Right atrium auricular region (tissue), 2 donors: ENCODE data around the gene HPCAL1. TPM values are rescaled to one million over a fixed set of nuclear protein-coding genes. Genes with fewer than 3 reads are reported as not detected.

Experiments used
- DNase-seq: peaks from one replicate; pipeline ENCODE4 v3.0.0-alpha.2; 2019; ENCODE audit warnings: low spot score
- H3K27ac ChIP-seq, 2 donors: fragments of 200-600 bp; sonication (generic); 1 replicate in 1 of 2; 2 replicates in 1 of 2; pipeline ENCODE4 v1.5.1; 2016 to 2019
- H3K27me3 ChIP-seq, 2 donors: fragments of 200-600 bp; sonication (generic); one replicate each; pipeline versions ENCODE4 v1.5.1 to v1.6.0; 2017 to 2019
- H3K36me3 ChIP-seq: fragments of 200-600 bp; sonication (generic); one replicate; pipeline ENCODE4 v1.5.1; 2016
- H3K4me1 ChIP-seq, 2 donors: fragments of 200-600 bp; sonication (generic); one replicate each; pipeline versions ENCODE4 v1.5.1 to v1.6.0; 2017 to 2019
- H3K4me3 ChIP-seq, 2 donors: fragments of 200-600 bp; sonication (generic); 1 replicate in 1 of 2; 2 replicates in 1 of 2; pipeline ENCODE4 v1.5.1; 2017 to 2019; ENCODE audit warnings: mild to moderate bottlenecking in 1 of 2, moderate library complexity in 1 of 2
- H3K9me3 ChIP-seq, 2 donors: fragments of 200-600 bp; sonication (generic); one replicate each; pipeline ENCODE4 v1.5.1; 2019
- total RNA-seq, 2 donors: library from RNA; depleted of rRNA; stranded (reverse); fragments of >200 nt; gene quantifications; one replicate each; pipeline ENCODE4 v1.1.0, GENCODE V29; 2016
- TF ChIP-seq, protein P1 (sequence below), 2 donors: fragments of 200-600 bp; sonication (generic); IDR thresholded peaks; one replicate each; pipeline ENCODE4 v1.5.1; 2019; ENCODE audit warnings: antibody characterized with exemption in 2 of 2

Gene HPCAL1
- total RNA-seq, 2 donors from 2014 or later: 28.7 to 35.5 TPM

DNA sequence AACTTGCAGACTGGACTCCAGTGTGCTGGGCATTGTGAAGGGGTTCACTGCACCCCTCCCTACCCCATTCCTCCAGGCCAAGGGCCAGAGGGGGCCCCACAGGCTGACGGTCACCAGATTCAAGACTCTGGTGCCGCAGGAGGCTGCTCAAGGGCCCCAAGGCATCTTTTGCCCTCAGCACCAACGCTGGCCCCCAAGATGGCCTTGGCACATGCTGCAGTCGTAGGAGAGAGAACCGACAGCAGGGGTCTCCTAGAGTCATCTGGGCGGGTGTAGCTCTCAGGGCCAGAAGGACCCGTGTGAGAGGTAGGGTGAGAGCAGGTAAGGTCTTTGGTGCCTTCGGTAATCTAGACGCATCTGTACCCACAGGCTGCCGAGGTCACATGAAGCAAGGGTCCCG is 164.1 kb downstream of the HPCAL1 start:
- DNase-seq: no peak
- H3K27ac ChIP-seq: no peak overlapping the region
- no peaks in the 10 kb centered on the region for H3K9me3 ChIP-seq
- TF ChIP-seq, protein P1, sequence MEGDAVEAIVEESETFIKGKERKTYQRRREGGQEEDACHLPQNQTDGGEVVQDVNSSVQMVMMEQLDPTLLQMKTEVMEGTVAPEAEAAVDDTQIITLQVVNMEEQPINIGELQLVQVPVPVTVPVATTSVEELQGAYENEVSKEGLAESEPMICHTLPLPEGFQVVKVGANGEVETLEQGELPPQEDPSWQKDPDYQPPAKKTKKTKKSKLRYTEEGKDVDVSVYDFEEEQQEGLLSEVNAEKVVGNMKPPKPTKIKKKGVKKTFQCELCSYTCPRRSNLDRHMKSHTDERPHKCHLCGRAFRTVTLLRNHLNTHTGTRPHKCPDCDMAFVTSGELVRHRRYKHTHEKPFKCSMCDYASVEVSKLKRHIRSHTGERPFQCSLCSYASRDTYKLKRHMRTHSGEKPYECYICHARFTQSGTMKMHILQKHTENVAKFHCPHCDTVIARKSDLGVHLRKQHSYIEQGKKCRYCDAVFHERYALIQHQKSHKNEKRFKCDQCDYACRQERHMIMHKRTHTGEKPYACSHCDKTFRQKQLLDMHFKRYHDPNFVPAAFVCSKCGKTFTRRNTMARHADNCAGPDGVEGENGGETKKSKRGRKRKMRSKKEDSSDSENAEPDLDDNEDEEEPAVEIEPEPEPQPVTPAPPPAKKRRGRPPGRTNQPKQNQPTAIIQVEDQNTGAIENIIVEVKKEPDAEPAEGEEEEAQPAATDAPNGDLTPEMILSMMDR (IDR thresholded peaks at IDR 0.05): no peak
- H3K27me3 ChIP-seq: no peaks in the 10 kb centered on the region
- no peak overlapping the region for H3K4me3 ChIP-seq
- H3K36me3 ChIP-seq: no peaks in the 10 kb centered on the region
- no peaks in the 10 kb centered on the region for H3K4me1 ChIP-seq

DNA sequence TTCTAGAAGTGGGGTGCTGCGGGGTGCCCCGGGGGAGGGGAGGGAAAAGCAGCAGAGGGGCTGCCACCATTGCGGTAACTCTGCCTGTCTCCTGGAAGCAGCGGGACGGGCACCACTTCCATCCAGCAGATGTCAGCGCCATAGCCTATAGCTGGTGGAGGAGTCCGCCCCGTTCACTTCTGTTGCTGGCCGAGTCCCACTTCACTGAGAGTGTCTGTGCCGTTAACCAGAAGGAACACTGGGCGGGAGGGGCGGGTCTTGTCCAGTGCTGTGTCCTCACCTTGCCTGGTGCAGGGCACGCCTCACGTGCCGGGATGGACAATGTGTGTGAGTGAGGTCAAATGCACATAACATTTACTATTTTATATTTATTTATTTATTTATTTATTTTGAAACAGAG is 164.7 kb downstream of the HPCAL1 start:
- TF ChIP-seq, protein P1 (IDR thresholded peaks at IDR 0.05): no peak
- Histone ChIP-seq H3K4me1 (no peaks in the 10 kb centered on the region), H3K4me3 (no peak overlapping the region), H3K36me3 (no peaks in the 10 kb centered on the region), H3K27ac (no peak overlapping the region), H3K9me3 (no peaks in the 10 kb centered on the region), H3K27me3 (no peaks in the 10 kb centered on the region)
- DNase-seq: no peak

DNA sequence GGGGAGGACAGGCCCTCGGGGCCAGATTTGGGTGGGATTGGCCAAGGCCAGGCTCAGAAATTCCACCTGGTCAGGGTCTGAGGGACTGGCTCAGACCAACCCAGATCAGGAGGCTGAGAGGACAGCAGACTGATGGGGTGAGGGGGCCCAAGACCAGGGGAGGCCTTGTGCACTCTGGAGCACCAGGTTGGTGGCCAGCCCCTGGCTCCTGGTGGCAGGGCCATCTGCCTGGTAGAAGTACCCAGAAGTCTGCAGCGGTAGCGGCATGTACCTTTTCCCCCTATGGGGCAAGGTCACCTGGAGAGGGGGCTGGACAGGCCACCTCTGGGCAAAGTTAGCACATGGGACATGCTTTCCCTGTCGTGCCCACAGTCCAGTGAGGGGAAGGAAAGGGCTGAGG is 166.6 kb downstream of the HPCAL1 start:
- TF ChIP-seq, protein P1 (IDR thresholded peaks at IDR 0.05): no peak
- Histone ChIP-seq H3K9me3 (no peaks in the 10 kb centered on the region), H3K27me3 (no peaks in the 10 kb centered on the region), H3K27ac (no peak overlapping the region), H3K4me3 (no peak overlapping the region), H3K36me3 (no peaks in the 10 kb centered on the region), H3K4me1 (no peaks in the 10 kb centered on the region)
- DNase-seq: no peak

DNA sequence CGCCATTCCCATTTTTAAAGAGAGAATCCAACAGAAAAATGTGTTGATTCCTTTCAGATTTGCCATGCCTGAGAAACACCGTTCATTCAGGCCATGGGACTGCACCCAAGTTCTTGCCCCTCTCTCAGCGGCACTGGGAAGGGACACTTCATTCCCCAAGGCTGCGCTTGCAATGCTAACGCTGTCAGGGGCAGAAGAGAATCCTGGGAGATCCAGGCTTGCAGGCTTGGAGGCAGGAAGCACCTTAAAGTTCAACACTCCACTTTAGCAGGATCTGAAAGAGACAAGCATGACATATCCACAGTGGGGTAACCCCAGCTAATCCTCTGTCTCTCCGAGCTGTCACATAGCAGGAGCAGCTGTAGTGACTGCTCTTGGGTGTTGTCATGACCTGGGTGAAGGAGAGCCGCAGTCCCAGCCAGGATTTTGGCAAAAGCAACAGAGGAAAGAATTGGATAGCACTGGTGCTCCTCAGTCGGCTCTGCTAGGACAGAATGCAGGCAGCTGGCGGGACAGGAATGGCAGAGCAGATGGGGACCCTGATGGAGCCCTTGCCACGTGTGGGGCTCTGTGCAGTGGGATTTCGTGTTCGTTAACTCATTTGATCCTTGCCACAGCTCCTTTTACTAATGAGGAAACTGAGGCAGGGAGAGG is 167.4 kb downstream of the HPCAL1 start:
- TF ChIP-seq, protein P1 (IDR thresholded peaks at IDR 0.05): no peak
- no peak for DNase-seq
- Histone ChIP-seq H3K9me3 (no peaks in the 10 kb centered on the region), H3K27me3 (no peaks in the 10 kb centered on the region), H3K4me3 (no peak overlapping the region), H3K4me1 (no peaks in the 10 kb centered on the region), H3K36me3 (no peaks in the 10 kb centered on the region), H3K27ac (no peak overlapping the region)

DNA sequence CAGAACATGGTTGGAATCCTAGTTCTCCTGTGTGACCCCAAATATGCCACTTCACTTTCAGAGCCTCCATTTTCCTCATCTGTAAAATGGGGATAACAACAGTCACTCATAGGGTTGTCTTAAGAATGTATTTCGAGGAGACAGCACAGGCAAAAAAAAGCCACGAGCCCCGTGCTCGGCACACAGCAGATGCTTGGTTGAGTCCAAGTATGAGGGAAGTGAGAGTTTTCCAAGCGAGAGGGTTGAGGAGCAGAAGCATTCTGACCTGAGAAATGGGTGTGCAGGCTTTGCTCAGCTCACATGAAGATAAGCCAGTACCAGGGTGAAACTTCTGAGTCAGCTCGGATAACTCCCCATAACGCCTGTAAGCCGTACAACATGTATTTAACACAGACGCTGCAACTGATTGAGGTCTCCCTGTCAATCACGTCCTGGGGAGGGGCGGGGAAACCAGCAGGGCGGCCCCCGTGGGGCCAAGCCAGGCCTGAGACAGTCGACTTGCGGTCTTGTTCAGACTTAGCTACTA is 168.4 kb downstream of the HPCAL1 start:
- Histone ChIP-seq H3K4me1 (no peaks in the 10 kb centered on the region), H3K27me3 (no peaks in the 10 kb centered on the region), H3K9me3 (no peaks in the 10 kb centered on the region), H3K27ac (no peak overlapping the region), H3K36me3 (no peaks in the 10 kb centered on the region), H3K4me3 (no peak overlapping the region)
- no peak for DNase-seq
- TF ChIP-seq, protein P1 (IDR thresholded peaks at IDR 0.05): no peak

DNA sequence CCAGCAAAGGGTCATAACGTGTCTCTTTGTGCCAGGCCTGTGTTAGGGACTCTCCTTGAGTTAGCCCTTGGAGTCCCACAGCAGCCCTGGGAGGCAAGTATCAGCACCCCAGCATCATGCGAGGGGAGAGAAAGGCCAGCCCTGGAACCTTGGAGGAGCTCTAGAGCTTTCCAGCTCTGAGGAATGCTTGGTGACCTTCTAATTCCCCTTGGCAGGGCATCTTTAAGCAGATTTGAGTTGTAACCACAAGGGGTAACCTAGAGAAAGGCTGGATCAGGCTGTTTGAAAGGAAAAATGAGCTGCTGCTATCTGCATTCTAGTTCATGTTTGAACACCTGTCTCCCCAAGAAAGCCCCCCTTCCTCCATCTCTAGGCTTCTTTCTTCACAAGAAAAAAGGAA is 169.3 kb downstream of the HPCAL1 start:
- no peaks in the 10 kb centered on the region for H3K36me3 ChIP-seq
- TF ChIP-seq, protein P1 (IDR thresholded peaks at IDR 0.05): no peak
- no peak overlapping the region for H3K4me3 ChIP-seq
- DNase-seq: no peak
- no peaks in the 10 kb centered on the region for H3K9me3 ChIP-seq
- H3K4me1 ChIP-seq: no peaks in the 10 kb centered on the region
- no peaks in the 10 kb centered on the region for H3K27me3 ChIP-seq
- H3K27ac ChIP-seq: no peak overlapping the region
